Bone marrow (tissue), 2 donors: Measurements from ENCODE around the gene C5orf46.
"Not testable (repeated sequence)": the region's sequence is repeated elsewhere in the genome, so short reads cannot be mapped to it uniquely, and the experiment has no call there.

Source experiments
- DNase-seq, 2 donors: peaks; one replicate each; lab custom pipeline; 2025; lab: John Stamatoyannopoulos, UW

Gene C5orf46

GRCh38 chr5:147906326-147907095 lies at the start of gene C5orf46:
Gene C5orf46, minus strand, starts transcription at chr5:147906538. Its CDS starts 37 bp downstream, at chr5:147906501.
- no peak for DNase-seq

- no peak for DNase-seq
Measured at GRCh38 chr5:147954971-147955370, 48.6 kb upstream of the C5orf46 start.

- peak in 1 of 2 donors; percentile 2 for DNase-seq
Measured at GRCh38 chr5:147949711-147950573, 43.6 kb upstream of the C5orf46 start.

GRCh38 chr5:147946658-147947274 lies 40.4 kb upstream of the C5orf46 start:
- not testable (repeated sequence) for DNase-seq

GRCh38 chr5:147939431-147940114 lies 33.2 kb upstream of the C5orf46 start:
- no peak for DNase-seq

GRCh38 chr5:147935032-147935431 lies 28.7 kb upstream of the C5orf46 start:
- DNase-seq, result peak in 1 of 2 donors; percentile 54

GRCh38 chr5:147930769-147931168 lies 24.4 kb upstream of the C5orf46 start:
- peak in 1 of 2 donors; percentile 73 for DNase-seq

- peak in 1 of 2 donors; percentile 12 for DNase-seq
Measured at GRCh38 chr5:147927901-147928300, 21.6 kb upstream of the C5orf46 start.

- DNase-seq, result no peak
Measured at GRCh38 chr5:147925020-147925419, 18.7 kb upstream of the C5orf46 start.

- peak in 1 of 2 donors; percentile 88 for DNase-seq
Measured at GRCh38 chr5:147921136-147921535, 14.8 kb upstream of the C5orf46 start.

- DNase-seq, result no peak
Measured at GRCh38 chr5:147920420-147921030, 14.2 kb upstream of the C5orf46 start.

- DNase-seq, result no peak
Measured at GRCh38 chr5:147918899-147919298, 12.6 kb upstream of the C5orf46 start.

GRCh38 chr5:147918101-147918685 lies 11.9 kb upstream of the C5orf46 start:
- peak in 1 of 2 donors; percentile 13 for DNase-seq

- no peak for DNase-seq
Measured at GRCh38 chr5:147913786-147914185, 7.4 kb upstream of the C5orf46 start.

- DNase-seq, result peak in 1 of 2 donors; percentile 86
Measured at GRCh38 chr5:147912011-147912410, 5.7 kb upstream of the C5orf46 start.

- DNase-seq, result no peak
Measured at GRCh38 chr5:147911427-147911826, 5.1 kb upstream of the C5orf46 start.

GRCh38 chr5:147904110-147904509 lies 2.2 kb downstream of the C5orf46 start:
- DNase-seq, result no peak

GRCh38 chr5:147902609-147903115 lies 3.7 kb downstream of the C5orf46 start:
- DNase-seq, result no peak

GRCh38 chr5:147901599-147902039 lies 4.7 kb downstream of the C5orf46 start:
- DNase-seq, result no peak

GRCh38 chr5:147898875-147899401 lies 7.4 kb downstream of the C5orf46 start:
- no peak for DNase-seq
